Activated B cell treated with CpG ODN at 0.5 μM for 24 hours (primary cell): ENCODE measurements around the gene LCOR. TPM values are rescaled to one million over a fixed set of nuclear protein-coding genes. Genes with fewer than 3 reads are reported as not detected.

Experiments used
- ATAC-seq: fragments of 200-7000 bp; cut with Tn5 transposase; one replicate; pipeline ENCODE4 v1.10.0; 2021; ENCODE audit warnings: low read depth, mild to moderate bottlenecking, moderate library complexity
- CTCF ChIA-PET: fragments of 350-600 bp; sonication (Branson Sonifier 250); formaldehyde crosslinking; loops from one replicate; lab custom pipeline; 2021; ENCODE audit warnings: antibody characterized with exemption; lab: Charles Lee
- POLR2A ChIA-PET: fragments of 350-600 bp; sonication (Branson Sonifier 250); formaldehyde crosslinking; loops from one replicate; lab custom pipeline; 2021; ENCODE audit warnings: antibody characterized with exemption; lab: Charles Lee
- DNase-seq: peaks from one replicate; pipeline ENCODE4 v3.0.0; 2022
- H3K27ac Mint-ChIP-seq: one replicate; pipeline ENCODE4 v1.8.0; 2020; ENCODE audit warnings: mixed read lengths
- H3K27me3 Mint-ChIP-seq: one replicate; pipeline ENCODE4 v1.8.0; 2021; ENCODE audit warnings: mixed read lengths
- H3K36me3 Mint-ChIP-seq: one replicate; pipeline ENCODE4 v1.8.0; 2021; ENCODE audit warnings: low read depth, mixed read lengths
- H3K4me1 Mint-ChIP-seq: one replicate; pipeline ENCODE4 v1.8.0; 2021; ENCODE audit warnings: mixed read lengths
- H3K4me3 Mint-ChIP-seq: one replicate; pipeline ENCODE4 v1.8.0; 2020; ENCODE audit warnings: mild to moderate bottlenecking, mixed read lengths
- H3K9me3 Mint-ChIP-seq: one replicate; pipeline ENCODE4 v1.8.0; 2020; ENCODE audit warnings: mixed read lengths
- intact Hi-C: fragments of 100-400 bp; cut with micrococcal nuclease; formaldehyde crosslinking; loops from one replicate; pipeline ENCODE4 v1.15.1; 2024
- total RNA-seq: library from RNA; stranded (reverse); gene quantifications from 2 replicates; pipeline ENCODE4 v1.2.3, GENCODE V29; 2022
- TF ChIP-seq, protein P1 (sequence below): fragments of 200-600 bp; IDR thresholded peaks from one replicate; pipeline ENCODE4 v1.8.0; 2022; ENCODE audit warnings: antibody characterized with exemption, mild to moderate bottlenecking

LCOR gene
- total RNA-seq, 1 donor from 2014 or later = 54.9 TPM

DNA sequence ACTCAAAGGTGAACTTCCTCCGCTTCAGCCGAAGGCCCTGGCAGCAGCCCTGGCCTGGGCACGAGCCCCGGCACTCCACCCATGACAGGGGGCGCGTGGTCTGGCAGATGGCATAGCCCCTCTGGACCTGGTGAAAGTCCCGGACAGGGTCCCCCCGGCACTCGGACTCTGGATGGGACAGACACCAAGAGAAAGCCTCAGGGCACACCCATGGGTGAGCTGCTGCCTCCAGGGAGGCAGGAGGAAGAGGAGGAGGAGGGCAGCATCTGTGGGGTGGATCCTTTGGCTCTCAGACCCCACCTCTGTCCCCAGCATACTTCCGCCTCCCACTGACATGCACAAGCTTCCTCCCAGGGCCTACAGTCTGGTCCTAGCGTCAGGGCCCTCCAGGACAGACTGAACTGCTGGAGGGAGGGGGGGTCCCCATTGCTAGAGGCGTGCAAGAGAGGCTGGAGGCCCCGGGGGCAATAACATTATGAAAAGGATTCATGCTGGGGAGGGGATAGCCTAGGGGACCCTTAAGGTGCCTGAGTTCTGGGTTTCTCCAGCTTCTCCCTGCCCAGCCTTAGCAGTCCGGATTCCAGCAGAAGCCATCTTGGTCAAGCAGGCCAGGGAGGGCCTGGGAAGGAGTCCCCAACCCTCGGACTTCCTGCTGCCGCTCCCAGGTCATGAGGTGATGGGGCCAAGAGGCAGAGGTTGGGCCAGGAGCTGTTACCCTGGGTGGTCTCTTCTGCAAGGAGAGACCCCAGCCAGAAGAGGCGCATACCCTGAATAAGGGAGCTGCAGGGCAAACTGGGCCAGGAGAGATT is 169.3 kb downstream of the LCOR start:
- H3K27ac Mint-ChIP-seq = no peak overlapping the region
- no peak for ATAC-seq

GRCh38 chr10:97002670-97003069 is 170.6 kb downstream of the LCOR start:
- CTCF ChIA-PET = no interaction called here
- peaks cover 8% of the 10 kb centered on the region for H3K9me3 Mint-ChIP-seq
- H3K4me1 Mint-ChIP-seq = no peaks in the 10 kb centered on the region
- TF ChIP-seq, protein P1, sequence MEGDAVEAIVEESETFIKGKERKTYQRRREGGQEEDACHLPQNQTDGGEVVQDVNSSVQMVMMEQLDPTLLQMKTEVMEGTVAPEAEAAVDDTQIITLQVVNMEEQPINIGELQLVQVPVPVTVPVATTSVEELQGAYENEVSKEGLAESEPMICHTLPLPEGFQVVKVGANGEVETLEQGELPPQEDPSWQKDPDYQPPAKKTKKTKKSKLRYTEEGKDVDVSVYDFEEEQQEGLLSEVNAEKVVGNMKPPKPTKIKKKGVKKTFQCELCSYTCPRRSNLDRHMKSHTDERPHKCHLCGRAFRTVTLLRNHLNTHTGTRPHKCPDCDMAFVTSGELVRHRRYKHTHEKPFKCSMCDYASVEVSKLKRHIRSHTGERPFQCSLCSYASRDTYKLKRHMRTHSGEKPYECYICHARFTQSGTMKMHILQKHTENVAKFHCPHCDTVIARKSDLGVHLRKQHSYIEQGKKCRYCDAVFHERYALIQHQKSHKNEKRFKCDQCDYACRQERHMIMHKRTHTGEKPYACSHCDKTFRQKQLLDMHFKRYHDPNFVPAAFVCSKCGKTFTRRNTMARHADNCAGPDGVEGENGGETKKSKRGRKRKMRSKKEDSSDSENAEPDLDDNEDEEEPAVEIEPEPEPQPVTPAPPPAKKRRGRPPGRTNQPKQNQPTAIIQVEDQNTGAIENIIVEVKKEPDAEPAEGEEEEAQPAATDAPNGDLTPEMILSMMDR = no peak
- intact Hi-C loops = no loop called here
- ATAC-seq (no peak), DNase-seq (no peak)
- H3K36me3 Mint-ChIP-seq = no peaks in the 10 kb centered on the region
- no peak overlapping the region for H3K27ac Mint-ChIP-seq
- POLR2A ChIA-PET = no interaction called here
- H3K27me3 Mint-ChIP-seq = no peaks in the 10 kb centered on the region
- no peak overlapping the region for H3K4me3 Mint-ChIP-seq

More for the DNA sequence above, 169.3 kb downstream of the LCOR start:
- TF ChIP-seq, protein P1 = no peak
- no peaks in the 10 kb centered on the region for H3K36me3 Mint-ChIP-seq
- ChIA-PET CTCF (no interaction called here), POLR2A (no interaction called here)
- no peak for DNase-seq
- no peak overlapping the region for H3K4me3 Mint-ChIP-seq
- H3K27me3 Mint-ChIP-seq = no peaks in the 10 kb centered on the region
- H3K4me1 Mint-ChIP-seq = no peaks in the 10 kb centered on the region
- intact Hi-C loops = no loop called here
- no peaks in the 10 kb centered on the region for H3K9me3 Mint-ChIP-seq

GRCh38 chr10:97003151-97003803 is 171.2 kb downstream of the LCOR start:
- ChIA-PET CTCF (no interaction called here), POLR2A (no interaction called here)
- Mint-ChIP-seq H3K4me1 (no peaks in the 10 kb centered on the region), H3K27ac (no peak overlapping the region), H3K9me3 (peaks cover 11% of the 10 kb centered on the region), H3K36me3 (no peaks in the 10 kb centered on the region), H3K4me3 (no peak overlapping the region), H3K27me3 (no peaks in the 10 kb centered on the region)
- no peak for ATAC-seq
- intact Hi-C loops = no loop called here
- TF ChIP-seq, protein P1 = no peak
- DNase-seq = no peak

GRCh38 chr10:97003804-97004201 is 171.7 kb downstream of the LCOR start:
- Mint-ChIP-seq H3K27ac (no peak overlapping the region), H3K27me3 (no peaks in the 10 kb centered on the region), H3K36me3 (no peaks in the 10 kb centered on the region), H3K4me1 (no peaks in the 10 kb centered on the region), H3K9me3 (peaks cover 11% of the 10 kb centered on the region), H3K4me3 (no peak overlapping the region)
- POLR2A ChIA-PET = no interaction called here
- intact Hi-C loops = no loop called here
- CTCF ChIA-PET = no interaction called here
- no peak for DNase-seq
- no peak for ATAC-seq
- TF ChIP-seq, protein P1 = no peak

- intact Hi-C loops = no loop called here
- DNase-seq (no peak), ATAC-seq (no peak)
- Mint-ChIP-seq H3K4me1 (no peaks in the 10 kb centered on the region), H3K36me3 (no peaks in the 10 kb centered on the region), H3K4me3 (no peak overlapping the region), H3K9me3 (peaks cover 11% of the 10 kb centered on the region), H3K27me3 (no peaks in the 10 kb centered on the region), H3K27ac (no peak overlapping the region)
- CTCF ChIA-PET = interaction anchor here (0.5 kb wide), 1 partner anchor 204 kb away, joined by 6 read pairs; no protein-coding TSS in a partner anchor
- TF ChIP-seq, protein P1 = no peak
- POLR2A ChIA-PET = no interaction called here
Measured at GRCh38 chr10:97004591-97004990, 172.5 kb downstream of the LCOR start.
